IMR-90 (cell line): ENCODE results near the gene ANK2. TPM values are rescaled to one million over a fixed set of nuclear protein-coding genes. Genes with fewer than 3 reads are reported as not detected.

Source experiments
- ATAC-seq: fragments of 200-7000 bp; cut with Tn5 transposase; 2 replicates; pipeline ENCODE4 v1.9.1; 2020; ENCODE audit warnings: low read depth, mild to moderate bottlenecking, moderate library complexity
- BruUV-seq: library from RNA; stranded (reverse); fragments of 400-500 nt; replicated peaks from 2 replicates; lab custom pipeline; 2021; lab: Mats Ljungman, UMichigan
- CTCF ChIA-PET: fragments of 300-600 bp; formaldehyde crosslinking; extraction: SDS; loops from one replicate; lab custom pipeline; 2021; ENCODE audit warnings: antibody characterized with exemption; lab: Yijun Ruan, JAX
- POLR2A ChIA-PET: fragments of 300-600 bp; sonication (Branson Sonifier 250); formaldehyde crosslinking; loops from one replicate; lab custom pipeline; 2022; ENCODE audit warnings: antibody characterized with exemption; ENCODE audit not compliant: unreplicated experiment; lab: Charles Lee
- DNase-seq: peaks from one replicate; pipeline ENCODE4 v3.0.0; 2013
- H2AFZ ChIP-seq: replicated peaks from 2 replicates; pipeline ENCODE3; 2013; ENCODE audit warnings: low read length, mild to moderate bottlenecking; ENCODE audit not compliant: poor library complexity
- H2AK5ac ChIP-seq: 2 replicates; pipeline ENCODE4 v1.6.1; 2013; ENCODE audit warnings: low read depth, low read length, inconsistent platforms
- H2AK9ac ChIP-seq: replicated peaks from 2 replicates; pipeline ENCODE3; 2013; ENCODE audit warnings: mild to moderate bottlenecking, low read depth, low read length, moderate library complexity; ENCODE audit not compliant: poor library complexity
- H2BK120ac ChIP-seq: 2 replicates; pipeline ENCODE4 v1.6.1; 2013; ENCODE audit warnings: low read depth, low read length, inconsistent platforms
- H2BK15ac ChIP-seq: 3 replicates; pipeline ENCODE4 v1.6.1; 2013; ENCODE audit warnings: low read depth, low read length, inconsistent platforms
- H2BK20ac ChIP-seq: 2 replicates; pipeline ENCODE4 v1.6.1; 2013; ENCODE audit warnings: low read depth, mild to moderate bottlenecking, inconsistent platforms, low read length, moderate library complexity
- H2BK5ac ChIP-seq: 2 replicates; pipeline ENCODE4 v1.6.1; 2013; ENCODE audit warnings: mild to moderate bottlenecking, low read depth, low read length, inconsistent platforms; ENCODE audit not compliant: poor library complexity, severe bottlenecking
- H3K14ac ChIP-seq: replicated peaks from 2 replicates; pipeline ENCODE4 v1.6.1; 2013; ENCODE audit warnings: low read depth, low read length, inconsistent platforms
- H3K18ac ChIP-seq: 2 replicates; pipeline ENCODE4 v1.6.1; 2013; ENCODE audit warnings: low read depth, low read length, control low read depth
- H3K23ac ChIP-seq: 2 replicates; pipeline ENCODE4 v1.6.1; 2013; ENCODE audit warnings: low read depth, low read length, inconsistent platforms
- H3K27ac ChIP-seq: 2 replicates; pipeline ENCODE4 v1.5.1; 2013; ENCODE audit warnings: mild to moderate bottlenecking, control low read depth, low read length; ENCODE audit not compliant: insufficient read depth
- H3K27me3 ChIP-seq: 2 replicates; pipeline ENCODE4 v1.6.1; 2013; ENCODE audit warnings: low read length; ENCODE audit not compliant: control insufficient read depth, insufficient read depth
- H3K36me3 ChIP-seq: 2 replicates; pipeline ENCODE4 v1.6.1; 2013; ENCODE audit warnings: low read length, mixed read lengths; ENCODE audit not compliant: control insufficient read depth, insufficient read depth
- H3K4ac ChIP-seq: 2 replicates; pipeline ENCODE4 v1.6.1; 2013; ENCODE audit warnings: low read depth, low read length, inconsistent platforms
- H3K4me1 ChIP-seq: 2 replicates; pipeline ENCODE4 v1.6.1; 2013; ENCODE audit warnings: low read length, mixed read lengths; ENCODE audit not compliant: control insufficient read depth, insufficient read depth
- H3K4me2 ChIP-seq: 2 replicates; pipeline ENCODE4 v1.6.1; 2013; ENCODE audit warnings: low read depth, mild to moderate bottlenecking, control low read depth, low read length, moderate library complexity
- H3K4me3 ChIP-seq: 2 replicates; pipeline ENCODE4 v1.5.1; 2013; ENCODE audit warnings: low read depth, mild to moderate bottlenecking, control low read depth, low read length, moderate library complexity; ENCODE audit not compliant: insufficient read depth
- H3K56ac ChIP-seq: 2 replicates; pipeline ENCODE4 v1.6.1; 2013; ENCODE audit warnings: low read length, inconsistent platforms; ENCODE audit not compliant: insufficient read depth; ENCODE audit errors: extremely low read depth
- H3K79me1 ChIP-seq, 2 experiments: 2 replicates each; pipeline ENCODE4 v1.6.1; 2013; ENCODE audit warnings: low read length in 2 of 2, inconsistent platforms in 1 of 2, low read depth in 1 of 2
- H3K9ac ChIP-seq: 2 replicates; pipeline ENCODE4 v1.6.1; 2013; ENCODE audit warnings: low read depth, low read length, control low read depth
- H3K9me1 ChIP-seq: 2 replicates; pipeline ENCODE4 v1.6.1; 2013; ENCODE audit warnings: low read length, inconsistent platforms; ENCODE audit not compliant: insufficient read depth
- H3K9me3 ChIP-seq: 2 replicates; pipeline ENCODE4 v1.6.1; 2013; ENCODE audit warnings: low read length; ENCODE audit not compliant: control insufficient read depth, insufficient read depth
- H4K20me1 ChIP-seq: 2 replicates; pipeline ENCODE4 v1.6.1; 2013; ENCODE audit warnings: low read length, inconsistent platforms; ENCODE audit not compliant: insufficient read depth
- H4K5ac ChIP-seq: 2 replicates; pipeline ENCODE4 v1.6.1; 2013; ENCODE audit warnings: mild to moderate bottlenecking, low read depth, low read length, control low read depth
- H4K8ac ChIP-seq, 2 experiments: 2 replicates each; pipeline ENCODE4 v1.6.1; 2013; ENCODE audit warnings: low read depth in 2 of 2, low read length in 2 of 2, control low read depth in 1 of 2, inconsistent platforms in 1 of 2
- H4K91ac ChIP-seq: 2 replicates; pipeline ENCODE4 v1.6.1; 2013; ENCODE audit warnings: low read depth, low read length, inconsistent platforms; ENCODE audit not compliant: insufficient read depth
- BHLHE40 ChIP-seq: fragments of 150-350 bp; IDR thresholded peaks from 2 replicates; pipeline ENCODE4 v1.6.1; 2016; ENCODE audit warnings: mild to moderate bottlenecking, low read depth, low read length
- CEBPB ChIP-seq: IDR thresholded peaks from 2 replicates; pipeline ENCODE4 v1.6.1; 2012; ENCODE audit warnings: low read depth, low read length, improper control_type of control experiment
- CHD1 ChIP-seq: IDR thresholded peaks from 2 replicates; pipeline ENCODE4 v1.6.1; 2012; ENCODE audit warnings: low read depth, low read length, improper control_type of control experiment
- CTCF ChIP-seq: conservative IDR thresholded peaks from 2 replicates; pipeline ENCODE4 v1.5.1; 2012; ENCODE audit warnings: mild to moderate bottlenecking, low read depth, low read length, improper control_type of control experiment
- FOS ChIP-seq: fragments of 150-350 bp; IDR thresholded peaks from 2 replicates; pipeline ENCODE4 v1.6.1; 2016; ENCODE audit warnings: low read depth, low read length
- MAFK ChIP-seq: IDR thresholded peaks from 2 replicates; pipeline ENCODE4 v1.6.1; 2012; ENCODE audit warnings: low read depth, low read length, improper control_type of control experiment
- MAZ ChIP-seq: IDR thresholded peaks from 2 replicates; pipeline ENCODE4 v1.6.1; 2012; ENCODE audit warnings: low read depth, mild to moderate bottlenecking, low read length, improper control_type of control experiment, moderate library complexity, borderline replicate concordance
- MXI1 ChIP-seq: IDR thresholded peaks from 2 replicates; pipeline ENCODE4 v1.6.1; 2012; ENCODE audit warnings: low read depth, mild to moderate bottlenecking, low read length, moderate library complexity, borderline replicate concordance
- NFE2L2 ChIP-seq: fragments of 150-350 bp; IDR thresholded peaks from 2 replicates; pipeline ENCODE4 v1.6.1; 2016; ENCODE audit warnings: low read depth, mild to moderate bottlenecking, low read length
- POLR2A ChIP-seq: IDR thresholded peaks from 2 replicates; pipeline ENCODE4 v1.6.1; 2012; ENCODE audit warnings: mild to moderate bottlenecking, low read depth, low read length
- RAD21 ChIP-seq: IDR thresholded peaks from 2 replicates; pipeline ENCODE4 v1.6.1; 2012; ENCODE audit warnings: low read length, improper control_type of control experiment
- RCOR1 ChIP-seq: IDR thresholded peaks from 2 replicates; pipeline ENCODE4 v1.6.1; 2012; ENCODE audit warnings: mild to moderate bottlenecking, low read length, improper control_type of control experiment; ENCODE audit not compliant: insufficient replicate concordance
- SMC3 ChIP-seq: fragments of 150-350 bp; IDR thresholded peaks from 2 replicates; pipeline ENCODE4 v1.6.1; 2016; ENCODE audit warnings: low read depth, mild to moderate bottlenecking, antibody characterized with exemption, low read length, moderate library complexity
- WGBS, 2 experiments: methylation state at CpG; one replicate each; pipeline versions ENCODE4 v1.1.5 to v1.1.7; 2013; ENCODE audit warnings: missing lambda C conversion rate in 2 of 2; ENCODE audit not compliant: insufficient read length in 1 of 2; ENCODE audit errors: extremely low coverage in 2 of 2; 5-methylcytosine and 5-hydroxymethylcytosine counted together
- dilution Hi-C: fragments of 300-500 bp; cut with HindIII; formaldehyde crosslinking; loops from one replicate; pipeline ENCODE4 v1.14.3; 2018; ENCODE audit warnings: low sequenced_read_pairs; ENCODE audit not compliant: unreplicated experiment
- in situ Hi-C: fragments of 300-500 bp; cut with MboI; formaldehyde crosslinking; loops from 3 replicates; pipeline ENCODE4 v1.14.3; 2019; ENCODE audit warnings: low sequenced_read_pairs, inconsistent platforms, mixed read lengths
- intact Hi-C: fragments of 100-400 bp; cut with micrococcal nuclease; formaldehyde crosslinking; loops from 2 replicates; pipeline ENCODE4 v1.10.0; 2022
- polyA plus RNA-seq, 3 experiments: library from polyadenylated mRNA; depleted of rRNA; stranded (reverse); fragments of >200 nt; gene quantifications; 2 replicates each; pipeline ENCODE4 v1.2.3, GENCODE V29; 2012; ENCODE audit warnings: low replicate concordance in 1 of 3
- total RNA-seq: library from RNA; depleted of rRNA; stranded (reverse); fragments of >200 nt; gene quantifications from 2 replicates; pipeline ENCODE4 v1.2.3, GENCODE V29; 2012

ANK2 gene
- total and polyA plus RNA-seq, 2 of the 4 experiments (the other 2 are of a cell fraction), result 0.82 to 6.6 TPM

- ATAC-seq, result no peak
- Histone ChIP-seq H3K9me3 (no peaks in the 10 kb centered on the region), H3K18ac (no peak overlapping the region), H2AK9ac (no peak overlapping the region), H3K27me3 (no peaks in the 10 kb centered on the region; the same call in 1 of the 2 replicates), H2BK120ac (no peak overlapping the region), H3K79me1 (no peaks in the 10 kb centered on the region), H4K8ac (no peak overlapping the region), H2BK20ac (no peak overlapping the region), H3K4me2 (no peak overlapping the region), H2AFZ (no peak overlapping the region), H3K4ac (no peak overlapping the region), H4K5ac (no peak overlapping the region), H3K4me1 (no peaks in the 10 kb centered on the region), H3K27ac (no peak overlapping the region), H2BK15ac (no peak overlapping the region), H3K36me3 (no peaks in the 10 kb centered on the region), H3K4me3 (no peak overlapping the region), H4K20me1 (no peaks in the 10 kb centered on the region), H4K91ac (no peak overlapping the region), H3K9ac (no peak overlapping the region), H3K23ac (no peak overlapping the region), H2AK5ac (no peak overlapping the region), H2BK5ac (no peak overlapping the region), H3K9me1 (no peaks in the 10 kb centered on the region), H3K14ac (no peak overlapping the region), H3K56ac (no peak overlapping the region)
- in situ Hi-C loops (no loop called here), dilution Hi-C loops (no loop called here), intact Hi-C loops (loop anchor here (5.0 kb wide), 1 partner anchor 45 kb away; no protein-coding TSS in a partner anchor)
- POLR2A ChIA-PET, result no interaction called here
- TF ChIP-seq BHLHE40 (no peak), POLR2A (no peak), RCOR1 (no peak), FOS (no peak), NFE2L2 (no peak), CHD1 (no peak), CTCF (no peak), CEBPB (no peak), MXI1 (no peak), MAZ (no peak), SMC3 (no peak), MAFK (no peak), RAD21 (no peak)
- no TSS peak for BruUV-seq
- WGBS, 2 experiments, result no CpG with 5 or more reads among the region's 2 CpGs
- CTCF ChIA-PET, result interaction anchor here (0.6 to 1.3 kb wide), 2 partner anchors 353 to 607 kb away, joined by 3 to 4 read pairs; no protein-coding TSS in a partner anchor
- no peak for DNase-seq
These were observed 297.8 kb downstream of the ANK2 start for GRCh38 chr4:113347245-113347644.
